H4 (cell line): Measurements from ENCODE around the gene NOVA1. TPM values are rescaled to one million over a fixed set of nuclear protein-coding genes. Genes with fewer than 3 reads are reported as not detected.

ENCODE experiments used
- DNase-seq: peaks from one replicate; pipeline ENCODE4 v3.0.0-alpha.2; 2015; ENCODE audit warnings: low spot score
- total RNA-seq: library from RNA; depleted of rRNA; stranded (reverse); fragments of >200 nt; shearing (Covaris generic); gene quantifications from 2 replicates; pipeline ENCODE4 v1.2.3, GENCODE V29; 2014

The NOVA1 gene
- total RNA-seq, 1 experiment from 2014 or later = 7.2 TPM

- DNase-seq = no peak
Measured at GRCh38 chr14:26593357-26593756, 4.5 kb downstream of the NOVA1 start.

DNA sequence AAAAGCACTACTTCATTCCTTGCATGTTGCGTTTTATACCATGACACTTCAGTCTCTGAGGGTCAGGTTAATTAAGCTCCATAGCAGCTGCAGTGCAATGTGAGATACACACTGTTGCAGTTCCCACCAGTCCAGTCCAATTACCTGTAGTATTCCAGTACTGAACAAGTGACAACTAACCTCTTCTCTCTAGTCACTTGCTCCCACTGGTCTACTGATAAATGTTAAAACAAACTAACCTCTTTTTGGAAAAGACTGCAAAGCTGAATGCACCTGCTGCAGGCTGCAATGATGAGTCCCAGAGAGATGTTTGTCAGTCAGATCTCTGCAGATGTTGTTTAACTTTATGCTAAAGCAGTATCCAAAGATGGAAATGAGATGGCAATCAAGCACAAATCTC lies 7.9 kb downstream of the NOVA1 start:
- DNase-seq = no peak

- DNase-seq = no peak
Measured at GRCh38 chr14:26577711-26578110, 20.1 kb downstream of the NOVA1 start.

- DNase-seq = no peak
Measured at GRCh38 chr14:26554069-26554772, 43.6 kb downstream of the NOVA1 start.

- no peak for DNase-seq
Measured at GRCh38 chr14:26549571-26549970, 48.3 kb downstream of the NOVA1 start.

- no peak for DNase-seq
Measured at GRCh38 chr14:26548406-26548805, 49.4 kb downstream of the NOVA1 start.

DNA sequence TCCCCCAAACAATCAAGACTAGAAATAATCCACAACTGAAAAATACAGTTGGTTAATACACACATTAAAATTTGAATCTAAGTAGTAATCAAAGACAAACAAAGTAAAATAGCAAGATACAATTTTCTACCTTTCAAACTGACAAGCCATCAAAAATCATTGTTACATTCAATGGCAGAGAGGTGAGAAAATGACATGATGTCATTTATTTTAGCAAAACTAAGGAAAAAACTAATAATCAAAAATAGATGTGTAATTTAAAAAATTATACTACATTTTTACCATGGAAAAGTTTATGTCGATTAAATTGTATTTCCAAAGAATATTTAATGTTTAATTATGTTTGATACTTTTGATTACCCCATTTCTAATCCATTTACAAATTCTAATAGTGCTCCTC lies 59.7 kb downstream of the NOVA1 start:
- DNase-seq = no peak

DNA sequence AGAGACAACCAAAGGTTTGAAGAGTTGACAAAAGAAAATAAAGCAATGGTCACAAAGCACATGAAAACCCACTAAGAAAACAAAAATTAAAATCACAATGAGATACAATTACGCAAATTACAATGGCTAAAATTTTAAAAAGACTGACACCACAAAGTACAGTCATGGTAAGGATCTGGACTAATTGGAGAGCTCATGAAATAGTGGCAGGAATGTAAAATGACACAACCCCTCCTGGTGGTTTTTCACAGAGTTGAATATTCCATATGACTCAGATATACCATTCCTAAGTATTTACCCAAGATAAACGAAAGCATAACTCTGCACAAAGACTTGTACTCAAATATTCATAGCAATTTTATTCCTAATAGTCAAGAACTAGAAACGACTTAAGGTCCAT lies 65.9 kb downstream of the NOVA1 start:
- peak; percentile 37 for DNase-seq

DNA sequence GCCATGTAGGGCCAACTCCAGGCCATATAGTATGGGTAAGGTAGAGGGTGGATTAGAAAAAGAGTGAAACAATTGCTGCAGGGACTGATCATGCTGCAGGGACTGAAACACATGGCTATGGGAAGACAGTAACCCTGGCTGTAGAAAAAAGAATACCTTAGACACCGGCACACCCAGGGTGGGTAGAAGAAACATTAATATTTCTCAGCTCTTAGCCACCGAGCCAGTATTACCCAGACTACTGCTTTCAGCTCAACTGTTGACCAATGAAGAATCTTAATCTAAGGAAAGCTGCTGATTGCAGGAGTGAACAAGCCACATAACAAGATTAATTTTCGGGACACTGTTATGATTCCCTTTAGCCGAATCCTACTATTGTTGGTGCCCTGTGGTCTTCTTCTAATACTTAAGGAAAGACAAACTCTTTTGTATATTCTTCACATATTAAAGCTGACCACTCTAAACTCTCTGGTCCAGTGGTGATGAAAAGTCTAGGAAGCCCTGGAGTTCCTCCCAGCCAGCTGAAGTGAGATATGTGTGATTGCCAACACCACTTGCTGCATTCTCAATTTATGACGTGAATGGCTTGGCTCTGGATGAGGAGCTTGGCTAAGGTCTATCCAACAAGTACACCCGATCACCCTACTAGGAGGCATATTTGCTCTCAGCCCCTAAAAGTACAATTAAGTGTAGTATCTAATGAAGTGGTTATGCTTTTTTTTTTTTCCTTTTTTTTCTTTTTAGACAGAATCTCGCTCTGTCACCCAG lies 69.2 kb downstream of the NOVA1 start:
- DNase-seq = no peak

DNA sequence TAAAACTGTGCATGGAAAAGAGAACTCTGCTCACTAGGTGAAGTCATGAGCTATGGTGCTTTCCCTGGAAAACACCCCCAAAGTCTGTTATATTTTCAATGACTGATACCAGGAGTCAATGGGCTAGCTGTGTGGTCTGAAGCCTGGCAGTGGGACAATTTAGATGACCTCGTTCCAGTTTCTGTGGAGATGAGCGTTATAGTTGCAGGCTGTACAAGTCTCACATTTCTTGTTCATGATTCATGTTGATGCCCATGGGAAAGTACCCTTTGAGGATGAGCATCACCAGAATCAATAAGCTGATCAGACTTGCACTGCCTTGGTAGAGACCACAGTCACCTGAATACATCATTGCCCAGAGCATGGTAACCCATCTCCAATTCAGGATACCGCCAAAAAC lies 70.7 kb downstream of the NOVA1 start:
- DNase-seq = no peak

- no peak for DNase-seq
Measured at GRCh38 chr14:26526137-26526536, 71.7 kb downstream of the NOVA1 start.

- no peak for DNase-seq
Measured at GRCh38 chr14:26525085-26525484, 72.7 kb downstream of the NOVA1 start.

- peak; percentile 60 for DNase-seq
Measured at GRCh38 chr14:26522967-26523366, 74.9 kb downstream of the NOVA1 start.

- no peak for DNase-seq
Measured at GRCh38 chr14:26517771-26518170, 80.1 kb downstream of the NOVA1 start.

- DNase-seq = no peak
Measured at GRCh38 chr14:26500028-26500427, 97.8 kb downstream of the NOVA1 start.

DNA sequence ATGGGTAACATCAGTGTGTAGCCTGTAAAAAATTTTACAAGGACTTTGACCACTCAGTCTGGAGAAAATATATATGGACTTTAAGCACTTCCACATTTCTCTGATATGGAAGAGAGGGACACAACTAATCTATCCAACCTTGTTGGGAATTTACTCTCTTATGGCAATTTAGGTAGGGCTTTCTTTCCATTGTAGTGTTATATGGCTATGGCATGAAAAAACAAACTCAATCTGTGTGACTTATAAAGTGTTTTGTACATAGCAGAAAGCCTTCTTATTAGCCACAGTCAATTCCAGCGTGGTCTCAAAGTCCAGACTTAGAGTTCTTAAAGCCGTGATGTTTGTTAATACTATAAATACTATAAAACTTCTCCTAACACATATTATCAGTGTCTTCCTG lies 98.3 kb downstream of the NOVA1 start:
- DNase-seq = no peak

GRCh38 chr14:26486922-26487321 lies 110.9 kb downstream of the NOVA1 start:
- DNase-seq = no peak

GRCh38 chr14:26484562-26484961 lies 113.3 kb downstream of the NOVA1 start:
- DNase-seq = no peak

- DNase-seq = no peak
Measured at GRCh38 chr14:26478967-26479366, 118.9 kb downstream of the NOVA1 start.

- no peak for DNase-seq
Measured at GRCh38 chr14:26466862-26467261, 131.0 kb downstream of the NOVA1 start.

GRCh38 chr14:26463136-26463535 lies 134.7 kb downstream of the NOVA1 start:
- DNase-seq = no peak

DNA sequence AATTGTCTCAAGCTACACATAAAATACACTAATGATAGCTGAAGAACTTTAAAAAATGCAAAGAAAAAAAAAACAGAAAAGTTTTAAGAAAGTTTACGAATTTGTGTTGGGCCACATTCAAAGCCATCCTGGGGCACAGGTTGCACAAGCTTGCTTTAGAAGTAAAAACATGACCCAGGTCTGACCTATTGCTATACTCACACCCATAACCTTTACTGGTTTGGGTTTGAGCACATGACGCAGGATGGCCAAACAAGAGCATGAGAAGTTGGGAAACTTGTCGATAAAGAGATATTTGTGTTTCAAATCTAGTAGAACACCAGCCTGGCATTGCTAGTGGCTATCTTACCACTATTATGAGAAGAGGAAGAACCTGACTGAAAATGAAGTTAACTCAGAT lies 143.7 kb downstream of the NOVA1 start:
- no peak for DNase-seq

GRCh38 chr14:26448181-26448855 lies 149.5 kb downstream of the NOVA1 start:
- no peak for DNase-seq
